Kidney epithelial cell (primary cell): Measurements from ENCODE around the gene CREB5. TPM values are rescaled to one million over a fixed set of nuclear protein-coding genes. Genes with fewer than 3 reads are reported as not detected.

Experiments
- DNase-seq: peaks from one replicate; pipeline ENCODE4 v3.0.0-alpha.2; 2010; ENCODE audit warnings: low read depth
- H3K27me3 ChIP-seq: 2 replicates; pipeline ENCODE4 v1.6.0; 2011; ENCODE audit warnings: low read length; ENCODE audit not compliant: control insufficient read depth, insufficient read depth
- H3K36me3 ChIP-seq: 2 replicates; pipeline ENCODE4 v1.5.1; 2011; ENCODE audit warnings: low read length; ENCODE audit not compliant: control insufficient read depth, insufficient read depth
- H3K4me3 ChIP-seq: 2 replicates; pipeline ENCODE4 v1.5.1; 2011; ENCODE audit warnings: low read depth, mild to moderate bottlenecking, control low read depth, low read length
- total RNA-seq: library from RNA; depleted of rRNA; stranded (reverse); fragments of >200 nt; gene quantifications from 2 replicates; pipeline ENCODE4 v1.2.3, GENCODE V29; 2015
- TF ChIP-seq, protein P1 (sequence below): IDR thresholded peaks from 2 replicates; pipeline ENCODE4 v1.5.1; 2011; ENCODE audit warnings: mild to moderate bottlenecking, moderate library complexity, low read length, control low read depth, inconsistent platforms; ENCODE audit not compliant: insufficient read depth, poor library complexity, severe bottlenecking

The CREB5 gene
- total RNA-seq, 1 donor from 2014 or later: 27.9 TPM

- Histone ChIP-seq H3K36me3 (no peaks in the 10 kb centered on the region), H3K27me3 (no peaks in the 10 kb centered on the region), H3K4me3 (no peak overlapping the region)
- TF ChIP-seq, protein P1, sequence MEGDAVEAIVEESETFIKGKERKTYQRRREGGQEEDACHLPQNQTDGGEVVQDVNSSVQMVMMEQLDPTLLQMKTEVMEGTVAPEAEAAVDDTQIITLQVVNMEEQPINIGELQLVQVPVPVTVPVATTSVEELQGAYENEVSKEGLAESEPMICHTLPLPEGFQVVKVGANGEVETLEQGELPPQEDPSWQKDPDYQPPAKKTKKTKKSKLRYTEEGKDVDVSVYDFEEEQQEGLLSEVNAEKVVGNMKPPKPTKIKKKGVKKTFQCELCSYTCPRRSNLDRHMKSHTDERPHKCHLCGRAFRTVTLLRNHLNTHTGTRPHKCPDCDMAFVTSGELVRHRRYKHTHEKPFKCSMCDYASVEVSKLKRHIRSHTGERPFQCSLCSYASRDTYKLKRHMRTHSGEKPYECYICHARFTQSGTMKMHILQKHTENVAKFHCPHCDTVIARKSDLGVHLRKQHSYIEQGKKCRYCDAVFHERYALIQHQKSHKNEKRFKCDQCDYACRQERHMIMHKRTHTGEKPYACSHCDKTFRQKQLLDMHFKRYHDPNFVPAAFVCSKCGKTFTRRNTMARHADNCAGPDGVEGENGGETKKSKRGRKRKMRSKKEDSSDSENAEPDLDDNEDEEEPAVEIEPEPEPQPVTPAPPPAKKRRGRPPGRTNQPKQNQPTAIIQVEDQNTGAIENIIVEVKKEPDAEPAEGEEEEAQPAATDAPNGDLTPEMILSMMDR: no peak
- no peak for DNase-seq
These were observed 206.9 kb downstream of the CREB5 start for GRCh38 chr7:28619256-28619655.

GRCh38 chr7:28621369-28621841, 209.1 kb downstream of the CREB5 start:
- no peak for DNase-seq
- TF ChIP-seq, protein P1: no peak
- Histone ChIP-seq H3K4me3 (no peak overlapping the region), H3K27me3 (no peaks in the 10 kb centered on the region), H3K36me3 (no peaks in the 10 kb centered on the region)

DNA sequence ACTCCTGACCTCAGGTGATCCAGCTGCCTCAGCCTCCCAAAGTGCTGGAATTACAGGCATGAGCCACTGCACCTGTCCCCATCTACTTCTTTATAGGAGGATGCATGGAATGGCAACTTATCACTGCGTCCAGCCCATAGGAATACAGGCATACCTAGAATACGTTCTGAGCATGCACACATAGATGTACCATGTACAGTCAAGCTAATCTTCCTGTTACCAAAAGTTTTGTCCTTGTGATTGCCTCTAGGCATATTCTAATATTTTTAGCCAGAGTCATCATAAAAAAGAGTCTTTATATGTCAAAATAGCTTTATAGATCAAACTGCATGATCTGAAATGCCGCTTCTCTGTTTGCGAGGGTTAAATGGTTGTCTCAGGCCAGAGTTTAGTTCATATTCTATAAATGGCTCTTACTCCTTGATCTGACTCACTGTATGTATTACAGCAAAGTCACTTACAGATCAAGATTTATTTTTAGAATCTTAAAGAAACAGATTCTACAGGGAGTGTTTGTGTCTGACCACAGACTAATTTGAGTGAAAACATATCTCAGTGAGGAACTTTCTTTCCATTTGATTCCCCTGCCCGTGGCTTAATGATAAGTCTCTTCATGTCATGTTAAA, 210.9 kb downstream of the CREB5 start:
- TF ChIP-seq, protein P1: no peak
- Histone ChIP-seq H3K27me3 (no peaks in the 10 kb centered on the region), H3K4me3 (no peak overlapping the region), H3K36me3 (no peaks in the 10 kb centered on the region)
- DNase-seq: no peak

DNA sequence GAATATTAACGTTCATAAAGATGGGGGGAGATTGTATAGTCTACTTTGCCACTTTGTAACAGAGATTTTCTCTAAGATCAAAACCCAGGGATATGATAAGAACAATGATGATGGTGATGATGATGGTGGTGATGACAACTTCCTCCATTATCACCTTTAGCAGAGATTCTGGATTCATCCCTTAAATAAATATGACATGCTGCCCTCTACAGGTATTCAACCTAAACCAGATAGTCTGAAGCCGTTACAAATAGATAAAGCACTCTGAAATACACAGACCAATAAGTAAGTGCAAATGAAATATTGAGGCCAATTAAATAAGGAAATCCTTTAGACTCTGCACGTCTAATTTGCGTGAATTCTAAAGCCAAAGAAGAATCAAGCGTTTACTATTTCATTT, 211.5 kb downstream of the CREB5 start:
- Histone ChIP-seq H3K36me3 (no peaks in the 10 kb centered on the region), H3K4me3 (no peak overlapping the region), H3K27me3 (no peaks in the 10 kb centered on the region)
- no peak for DNase-seq
- TF ChIP-seq, protein P1: peak; percentile 13

- TF ChIP-seq, protein P1: no peak
- no peaks in the 10 kb centered on the region for H3K27me3 ChIP-seq
- DNase-seq: no peak
- H3K36me3 ChIP-seq: no peaks in the 10 kb centered on the region
- no peak overlapping the region for H3K4me3 ChIP-seq
These were observed 213.1 kb downstream of the CREB5 start for GRCh38 chr7:28625432-28625831.

- no peaks in the 10 kb centered on the region for H3K27me3 ChIP-seq
- no peaks in the 10 kb centered on the region for H3K36me3 ChIP-seq
- TF ChIP-seq, protein P1: no peak
- no peak for DNase-seq
- no peak overlapping the region for H3K4me3 ChIP-seq
These were observed 213.9 kb downstream of the CREB5 start for GRCh38 chr7:28626221-28626620.
